Subcutaneous abdominal adipose tissue (tissue), 5 donors: ENCODE measurements around the gene SLK.

Experiments
- H3K27ac ChIP-seq: one replicate; pipeline ENCODE4 v1.7.0; 2013; ENCODE audit warnings: low read depth, mild to moderate bottlenecking, inconsistent platforms, low read length, moderate library complexity
- H3K27me3 ChIP-seq, 5 donors: one replicate each; pipeline ENCODE4 v1.7.0; 2013; ENCODE audit warnings: low read length in 5 of 5, inconsistent platforms in 1 of 5; ENCODE audit not compliant: control insufficient read depth in 5 of 5, insufficient read depth in 4 of 5
- H3K36me3 ChIP-seq, 5 donors: one replicate each; pipeline ENCODE4 v1.7.0; 2013; ENCODE audit warnings: low read length in 5 of 5; ENCODE audit not compliant: control insufficient read depth in 5 of 5, insufficient read depth in 5 of 5
- H3K4me1 ChIP-seq, 5 donors: one replicate each; pipeline ENCODE4 v1.7.0; 2013; ENCODE audit warnings: low read length in 5 of 5, mild to moderate bottlenecking in 3 of 5, moderate library complexity in 1 of 5; ENCODE audit not compliant: control insufficient read depth in 5 of 5, insufficient read depth in 5 of 5
- H3K4me3 ChIP-seq, 5 donors: one replicate each; pipeline ENCODE4 v1.7.0; 2013; ENCODE audit warnings: low read length in 5 of 5, low read depth in 1 of 5
- H3K9ac ChIP-seq, 5 donors: one replicate each; pipeline ENCODE4 v1.7.0; 2013; ENCODE audit warnings: low read length in 5 of 5, mild to moderate bottlenecking in 4 of 5, moderate library complexity in 3 of 5
- H3K9me3 ChIP-seq, 5 donors: one replicate each; pipeline ENCODE4 v1.7.0; 2013; ENCODE audit warnings: low read length in 5 of 5; ENCODE audit not compliant: control insufficient read depth in 5 of 5
- donor health status: healthy.
- donor health status: healthy.
- donor health status: healthy.
- donor health status: healthy.
- donor health status: healthy.

Gene SLK

DNA sequence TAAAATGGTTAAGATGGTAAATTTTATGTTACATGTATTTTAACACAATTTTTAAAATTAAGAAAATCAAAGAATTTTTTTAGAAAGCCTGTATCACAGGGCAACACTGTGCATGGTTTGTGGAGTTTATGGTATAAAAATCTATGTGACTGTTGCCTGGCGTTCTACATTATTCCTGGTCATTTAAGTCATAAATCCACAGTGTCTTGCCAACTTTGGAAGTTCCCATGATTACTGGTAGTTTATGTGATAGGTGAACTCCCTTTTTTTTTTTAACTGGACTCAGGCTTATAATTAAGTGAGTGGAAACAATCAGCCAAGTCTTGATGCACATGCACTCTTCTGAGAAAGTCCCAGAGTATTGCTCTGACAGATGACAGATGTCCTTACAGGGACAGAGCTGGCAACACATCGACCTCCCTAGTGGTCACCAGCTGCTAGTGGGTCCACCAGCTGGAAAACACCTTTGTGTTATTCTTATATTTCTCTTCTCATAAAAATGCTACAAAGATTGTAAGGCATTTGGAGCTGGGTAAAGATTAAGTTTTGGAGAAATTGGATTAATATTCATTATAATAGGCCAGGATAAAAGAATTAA is 40.1 kb upstream of the SLK start:
- Histone ChIP-seq H3K4me3 (no peak overlapping the region), H3K27me3 (no peaks in the 10 kb centered on the region), H3K36me3 (no peaks in the 10 kb centered on the region), H3K9me3 (no peaks in the 10 kb centered on the region), H3K27ac (no peak overlapping the region), H3K9ac (no peak overlapping the region), H3K4me1 (no peaks in the 10 kb centered on the region)

DNA sequence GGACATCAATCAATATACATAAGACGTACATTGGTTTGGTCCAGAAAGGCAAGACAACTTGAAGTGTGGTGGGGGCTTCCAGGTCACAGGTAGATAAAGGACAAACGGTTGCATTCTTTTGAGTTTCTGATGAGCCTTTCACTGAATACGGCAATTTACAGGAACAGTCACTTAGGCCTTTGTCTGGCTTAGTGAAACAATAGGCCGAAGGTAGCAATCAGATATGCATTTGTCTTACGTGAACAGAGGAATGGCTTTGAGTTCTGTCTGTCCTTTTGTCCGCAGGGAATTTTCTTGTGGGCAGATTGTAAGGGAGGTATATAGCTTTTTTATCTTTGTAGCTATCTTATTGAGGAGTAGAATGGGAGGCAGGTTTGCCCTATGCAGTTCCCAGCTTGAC is 38.2 kb upstream of the SLK start:
- Histone ChIP-seq H3K36me3 (no peaks in the 10 kb centered on the region), H3K9me3 (no peaks in the 10 kb centered on the region), H3K27ac (no peak overlapping the region), H3K4me1 (no peaks in the 10 kb centered on the region), H3K9ac (no peak overlapping the region), H3K27me3 (no peaks in the 10 kb centered on the region), H3K4me3 (no peak overlapping the region)

DNA sequence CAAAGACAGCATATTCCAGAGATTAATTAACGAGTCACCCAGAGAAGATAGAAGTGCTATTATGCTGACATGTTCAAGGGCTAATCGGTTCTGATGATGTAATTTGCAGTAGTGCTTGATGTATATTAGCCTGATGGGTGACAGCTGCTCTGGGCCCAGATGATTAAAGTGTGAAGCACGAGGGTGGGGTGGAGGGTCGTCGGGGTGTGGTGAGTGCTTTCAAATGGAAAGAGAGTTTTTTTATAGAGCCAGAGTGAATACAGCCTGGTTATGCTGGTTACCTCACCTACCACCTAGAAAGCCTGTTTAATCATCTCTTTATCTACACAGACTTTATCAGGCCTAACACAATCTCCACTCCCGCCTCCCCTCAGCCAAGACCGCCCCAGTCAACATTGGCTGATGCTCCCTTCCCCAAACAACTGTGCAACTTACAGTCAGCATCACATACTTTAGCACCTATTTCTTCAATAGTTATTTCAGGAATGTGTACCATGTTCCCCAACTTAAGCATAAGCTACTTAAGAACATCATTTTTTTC is 37.5 kb upstream of the SLK start:
- no peaks in the 10 kb centered on the region for H3K36me3 ChIP-seq
- H3K9ac ChIP-seq, result no peak overlapping the region
- no peaks in the 10 kb centered on the region for H3K9me3 ChIP-seq
- H3K27ac ChIP-seq, result no peak overlapping the region
- H3K4me3 ChIP-seq, result no peak overlapping the region
- no peaks in the 10 kb centered on the region for H3K27me3 ChIP-seq
- no peaks in the 10 kb centered on the region for H3K4me1 ChIP-seq

DNA sequence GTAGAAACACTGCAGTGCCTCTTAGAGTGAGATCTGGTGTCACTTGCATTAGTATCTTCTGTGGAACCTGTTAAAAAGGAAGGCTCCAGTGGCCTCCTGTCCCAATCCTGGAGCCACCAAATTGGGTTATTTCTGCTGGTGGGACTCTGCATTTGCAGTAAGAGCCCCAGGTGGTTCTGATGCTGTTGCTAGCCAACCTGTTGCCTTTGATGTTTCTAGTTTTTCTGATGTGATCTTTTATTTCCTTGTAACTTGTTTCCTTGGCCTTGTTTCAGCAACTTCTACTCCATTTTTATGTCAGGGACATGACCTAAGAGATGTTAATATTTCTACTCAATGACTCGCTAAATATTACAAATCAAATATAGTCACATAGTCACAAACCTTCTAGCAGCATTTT is 36.5 kb upstream of the SLK start:
- Histone ChIP-seq H3K36me3 (no peaks in the 10 kb centered on the region), H3K9me3 (no peaks in the 10 kb centered on the region), H3K27ac (no peak overlapping the region), H3K9ac (no peak overlapping the region), H3K4me3 (no peak overlapping the region), H3K4me1 (no peaks in the 10 kb centered on the region), H3K27me3 (no peaks in the 10 kb centered on the region)

DNA sequence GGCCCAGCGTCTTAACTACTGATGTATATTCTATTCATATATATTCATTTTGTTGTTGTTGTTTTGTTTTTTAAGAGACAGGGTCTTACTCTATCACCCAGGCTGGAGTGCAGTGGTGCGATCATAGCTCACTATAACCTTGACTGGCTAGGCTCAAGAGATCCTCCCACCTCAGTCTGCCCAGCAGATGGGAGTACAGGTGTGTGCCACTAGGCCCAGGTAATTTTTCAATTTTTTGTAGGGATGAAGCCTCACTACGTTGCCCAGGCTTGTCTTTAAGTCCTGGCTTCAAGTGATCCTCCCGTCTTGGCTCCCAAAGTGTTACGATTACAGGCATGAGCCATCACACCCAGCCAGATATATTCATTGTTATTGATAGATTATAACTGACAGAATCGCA is 36.1 kb upstream of the SLK start:
- Histone ChIP-seq H3K4me1 (no peaks in the 10 kb centered on the region), H3K36me3 (no peaks in the 10 kb centered on the region), H3K9me3 (no peaks in the 10 kb centered on the region)

DNA sequence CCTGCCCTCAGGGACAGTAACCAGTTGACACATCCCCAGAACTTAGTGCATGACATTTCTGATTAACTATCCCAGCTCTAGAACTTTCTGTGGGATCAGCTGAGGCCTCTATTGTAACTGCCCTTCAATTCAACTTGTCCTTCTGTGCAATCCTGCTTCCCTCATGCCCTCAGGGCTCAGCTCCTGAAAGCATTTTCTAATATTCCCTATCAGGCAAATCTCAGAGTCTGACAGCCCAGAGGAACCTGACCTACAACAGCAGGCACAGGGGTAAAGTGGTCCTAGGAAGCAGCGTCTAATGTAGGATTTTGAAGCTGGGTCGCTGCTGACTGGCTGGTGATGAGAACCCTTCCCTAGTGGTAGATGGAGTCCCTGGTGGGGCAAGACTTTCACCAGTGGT is 35.3 kb upstream of the SLK start:
- no peak overlapping the region for H3K27ac ChIP-seq
- H3K27me3 ChIP-seq, result no peaks in the 10 kb centered on the region
- no peaks in the 10 kb centered on the region for H3K4me1 ChIP-seq
- no peak overlapping the region for H3K4me3 ChIP-seq
- no peaks in the 10 kb centered on the region for H3K9me3 ChIP-seq
- no peaks in the 10 kb centered on the region for H3K36me3 ChIP-seq
- H3K9ac ChIP-seq, result no peak overlapping the region

More for the DNA sequence above, 36.1 kb upstream of the SLK start:
- no peak overlapping the region for H3K27ac ChIP-seq
- H3K4me3 ChIP-seq, result no peak overlapping the region
- no peak overlapping the region for H3K9ac ChIP-seq
- H3K27me3 ChIP-seq, result no peaks in the 10 kb centered on the region

DNA sequence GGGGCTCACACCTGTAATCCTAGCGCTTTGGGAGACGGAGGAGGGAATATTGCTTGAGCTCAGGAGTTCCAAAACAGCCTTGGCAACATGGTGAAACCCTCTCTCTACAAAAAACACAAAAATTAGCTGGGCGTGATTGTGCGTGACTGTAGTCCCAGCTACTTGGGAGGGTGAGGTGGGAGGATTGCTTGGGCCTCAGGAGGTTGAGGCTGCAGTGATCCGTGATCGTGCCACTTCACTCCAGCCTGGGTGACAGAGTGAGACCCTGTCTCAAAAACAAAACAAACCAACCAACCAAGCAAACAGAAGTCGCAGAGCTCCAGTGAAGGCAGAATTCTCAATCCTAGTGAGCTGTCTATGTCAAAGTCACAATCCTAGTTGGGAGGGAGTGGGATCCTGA is 34.7 kb upstream of the SLK start:
- H3K4me1 ChIP-seq, result no peaks in the 10 kb centered on the region
- no peaks in the 10 kb centered on the region for H3K27me3 ChIP-seq
- no peak overlapping the region for H3K27ac ChIP-seq
- no peak overlapping the region for H3K4me3 ChIP-seq
- no peak overlapping the region for H3K9ac ChIP-seq
- no peaks in the 10 kb centered on the region for H3K36me3 ChIP-seq
- no peaks in the 10 kb centered on the region for H3K9me3 ChIP-seq

GRCh38 chr10:103932971-103933370 is 34.0 kb upstream of the SLK start:
- no peaks in the 10 kb centered on the region for H3K9me3 ChIP-seq
- no peak overlapping the region for H3K9ac ChIP-seq
- no peaks in the 10 kb centered on the region for H3K36me3 ChIP-seq
- no peak overlapping the region for H3K27ac ChIP-seq
- no peak overlapping the region for H3K4me3 ChIP-seq
- H3K4me1 ChIP-seq, result no peaks in the 10 kb centered on the region
- H3K27me3 ChIP-seq, result no peaks in the 10 kb centered on the region

DNA sequence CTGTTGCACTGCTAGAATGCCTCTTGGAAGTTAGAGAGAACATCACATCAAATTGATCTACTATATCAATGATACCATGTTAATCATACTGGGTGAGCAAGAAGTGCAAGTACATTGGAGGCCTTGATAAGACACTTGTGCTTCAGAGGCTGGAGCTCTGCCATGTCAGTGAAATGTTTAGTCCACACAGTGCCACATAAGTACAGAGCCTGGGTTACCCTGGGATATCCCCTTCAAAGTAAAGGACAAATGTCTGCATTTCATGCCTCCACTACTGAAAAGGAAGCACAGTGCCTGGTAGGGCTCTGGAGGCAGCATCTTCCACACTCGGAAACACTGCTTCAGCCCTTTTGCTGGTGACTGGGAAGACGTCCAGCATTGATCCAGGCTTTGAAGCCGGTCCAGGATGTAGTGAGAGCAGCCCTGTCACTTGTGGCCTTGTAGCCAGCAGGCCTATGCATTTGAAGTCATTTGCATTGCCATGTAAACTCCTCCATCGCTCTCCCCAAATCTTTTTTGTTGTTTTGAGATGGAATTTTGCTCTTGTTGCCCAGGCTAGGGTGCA is 33.3 kb upstream of the SLK start:
- peaks cover 0 to 5% (median 0%) of the 10 kb centered on the region in 5 donors for H3K4me1 ChIP-seq

GRCh38 chr10:103934308-103934707 is 32.6 kb upstream of the SLK start:
- Histone ChIP-seq H3K36me3 (no peaks in the 10 kb centered on the region), H3K4me3 (no peak overlapping the region), H3K4me1 (peaks cover 0 to 6% (median 0%) of the 10 kb centered on the region in 5 donors), H3K27ac (no peak overlapping the region), H3K9ac (no peak overlapping the region), H3K9me3 (no peaks in the 10 kb centered on the region), H3K27me3 (no peaks in the 10 kb centered on the region)

More for the DNA sequence above, 33.3 kb upstream of the SLK start:
- H3K27me3 ChIP-seq, result no peaks in the 10 kb centered on the region
- H3K4me3 ChIP-seq, result no peak overlapping the region
- H3K9me3 ChIP-seq, result no peaks in the 10 kb centered on the region
- no peaks in the 10 kb centered on the region for H3K36me3 ChIP-seq
- H3K9ac ChIP-seq, result no peak overlapping the region
- no peak overlapping the region for H3K27ac ChIP-seq
